Activated B cell treated with CpG ODN at 0.5 μM for 24 hours (primary cell): ENCODE results near the gene CRB1. TPM values are rescaled to one million over a fixed set of nuclear protein-coding genes. Genes with fewer than 3 reads are reported as not detected.

ENCODE experiments used
- ATAC-seq: fragments of 200-7000 bp; cut with Tn5 transposase; one replicate; pipeline ENCODE4 v1.10.0; 2021; ENCODE audit warnings: low read depth, mild to moderate bottlenecking, moderate library complexity
- CTCF ChIA-PET: fragments of 350-600 bp; sonication (Branson Sonifier 250); formaldehyde crosslinking; loops from one replicate; lab custom pipeline; 2021; ENCODE audit warnings: antibody characterized with exemption; lab: Charles Lee
- POLR2A ChIA-PET: fragments of 350-600 bp; sonication (Branson Sonifier 250); formaldehyde crosslinking; loops from one replicate; lab custom pipeline; 2021; ENCODE audit warnings: antibody characterized with exemption; lab: Charles Lee
- DNase-seq: peaks from one replicate; pipeline ENCODE4 v3.0.0; 2022
- H3K27ac Mint-ChIP-seq: one replicate; pipeline ENCODE4 v1.8.0; 2020; ENCODE audit warnings: mixed read lengths
- H3K27me3 Mint-ChIP-seq: one replicate; pipeline ENCODE4 v1.8.0; 2021; ENCODE audit warnings: mixed read lengths
- H3K36me3 Mint-ChIP-seq: one replicate; pipeline ENCODE4 v1.8.0; 2021; ENCODE audit warnings: low read depth, mixed read lengths
- H3K4me1 Mint-ChIP-seq: one replicate; pipeline ENCODE4 v1.8.0; 2021; ENCODE audit warnings: mixed read lengths
- H3K4me3 Mint-ChIP-seq: one replicate; pipeline ENCODE4 v1.8.0; 2020; ENCODE audit warnings: mild to moderate bottlenecking, mixed read lengths
- H3K9me3 Mint-ChIP-seq: one replicate; pipeline ENCODE4 v1.8.0; 2020; ENCODE audit warnings: mixed read lengths
- intact Hi-C: fragments of 100-400 bp; cut with micrococcal nuclease; formaldehyde crosslinking; loops from one replicate; pipeline ENCODE4 v1.15.1; 2024
- total RNA-seq: library from RNA; stranded (reverse); gene quantifications from 2 replicates; pipeline ENCODE4 v1.2.3, GENCODE V29; 2022
- TF ChIP-seq, protein P1 (sequence below): fragments of 200-600 bp; IDR thresholded peaks from one replicate; pipeline ENCODE4 v1.8.0; 2022; ENCODE audit warnings: antibody characterized with exemption, mild to moderate bottlenecking

The CRB1 gene
- total RNA-seq, 1 donor from 2014 or later, result not detected

DNA sequence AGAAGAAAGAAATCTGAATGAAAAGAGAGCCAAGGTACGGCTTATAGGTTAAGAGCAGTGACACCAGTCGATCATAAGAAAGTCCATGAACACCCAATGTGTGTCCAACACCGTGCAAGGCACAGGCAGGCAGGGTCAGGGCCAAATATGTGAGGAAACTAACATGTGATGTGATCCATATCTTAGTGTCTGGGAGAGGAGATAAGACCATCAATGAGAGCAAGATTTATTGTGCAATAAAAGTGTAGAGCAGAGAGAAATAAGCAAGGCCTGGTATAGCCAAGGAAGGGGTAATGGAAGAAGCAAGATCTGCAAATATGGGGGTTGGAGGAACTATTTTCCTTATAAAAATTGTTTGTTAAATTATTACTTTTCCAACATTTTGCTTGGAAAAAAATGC is 198.8 kb downstream of the CRB1 start:
- Mint-ChIP-seq H3K4me3 (no peak overlapping the region), H3K27me3 (peaks cover 4% of the 10 kb centered on the region), H3K36me3 (no peaks in the 10 kb centered on the region), H3K27ac (no peak overlapping the region), H3K9me3 (no peaks in the 10 kb centered on the region), H3K4me1 (peaks cover 3% of the 10 kb centered on the region)
- intact Hi-C loops, result no loop called here
- no peak for ATAC-seq
- DNase-seq, result no peak
- TF ChIP-seq, protein P1, sequence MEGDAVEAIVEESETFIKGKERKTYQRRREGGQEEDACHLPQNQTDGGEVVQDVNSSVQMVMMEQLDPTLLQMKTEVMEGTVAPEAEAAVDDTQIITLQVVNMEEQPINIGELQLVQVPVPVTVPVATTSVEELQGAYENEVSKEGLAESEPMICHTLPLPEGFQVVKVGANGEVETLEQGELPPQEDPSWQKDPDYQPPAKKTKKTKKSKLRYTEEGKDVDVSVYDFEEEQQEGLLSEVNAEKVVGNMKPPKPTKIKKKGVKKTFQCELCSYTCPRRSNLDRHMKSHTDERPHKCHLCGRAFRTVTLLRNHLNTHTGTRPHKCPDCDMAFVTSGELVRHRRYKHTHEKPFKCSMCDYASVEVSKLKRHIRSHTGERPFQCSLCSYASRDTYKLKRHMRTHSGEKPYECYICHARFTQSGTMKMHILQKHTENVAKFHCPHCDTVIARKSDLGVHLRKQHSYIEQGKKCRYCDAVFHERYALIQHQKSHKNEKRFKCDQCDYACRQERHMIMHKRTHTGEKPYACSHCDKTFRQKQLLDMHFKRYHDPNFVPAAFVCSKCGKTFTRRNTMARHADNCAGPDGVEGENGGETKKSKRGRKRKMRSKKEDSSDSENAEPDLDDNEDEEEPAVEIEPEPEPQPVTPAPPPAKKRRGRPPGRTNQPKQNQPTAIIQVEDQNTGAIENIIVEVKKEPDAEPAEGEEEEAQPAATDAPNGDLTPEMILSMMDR, result no peak
- ChIA-PET POLR2A (no interaction called here), CTCF (no interaction called here)

DNA sequence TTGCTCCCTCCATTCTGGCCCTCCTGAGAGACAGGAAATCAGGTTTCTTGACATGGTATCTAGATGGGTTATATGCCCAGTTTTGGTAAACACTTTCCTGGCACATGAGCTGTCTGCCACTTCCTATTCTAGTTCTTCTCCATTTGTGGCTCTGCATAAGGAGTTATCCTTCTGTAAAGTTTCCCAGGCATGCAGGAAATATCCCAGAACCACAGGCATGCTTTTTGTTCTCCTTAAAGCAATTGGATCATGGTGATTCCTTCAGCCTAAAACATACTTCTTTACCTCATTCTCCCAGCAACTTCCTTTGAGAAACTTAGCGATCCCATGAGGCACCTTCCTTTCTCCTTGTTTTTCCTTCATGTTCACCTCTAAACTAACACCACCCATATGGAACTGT is 199.8 kb downstream of the CRB1 start:
- DNase-seq (no peak), ATAC-seq (no peak)
- Mint-ChIP-seq H3K4me1 (peaks cover 3% of the 10 kb centered on the region), H3K27ac (no peak overlapping the region), H3K9me3 (no peaks in the 10 kb centered on the region), H3K4me3 (no peak overlapping the region), H3K36me3 (no peaks in the 10 kb centered on the region), H3K27me3 (peaks cover 4% of the 10 kb centered on the region)
- POLR2A ChIA-PET, result no interaction called here
- TF ChIP-seq, protein P1, result no peak
- CTCF ChIA-PET, result no interaction called here
- intact Hi-C loops, result no loop called here

DNA sequence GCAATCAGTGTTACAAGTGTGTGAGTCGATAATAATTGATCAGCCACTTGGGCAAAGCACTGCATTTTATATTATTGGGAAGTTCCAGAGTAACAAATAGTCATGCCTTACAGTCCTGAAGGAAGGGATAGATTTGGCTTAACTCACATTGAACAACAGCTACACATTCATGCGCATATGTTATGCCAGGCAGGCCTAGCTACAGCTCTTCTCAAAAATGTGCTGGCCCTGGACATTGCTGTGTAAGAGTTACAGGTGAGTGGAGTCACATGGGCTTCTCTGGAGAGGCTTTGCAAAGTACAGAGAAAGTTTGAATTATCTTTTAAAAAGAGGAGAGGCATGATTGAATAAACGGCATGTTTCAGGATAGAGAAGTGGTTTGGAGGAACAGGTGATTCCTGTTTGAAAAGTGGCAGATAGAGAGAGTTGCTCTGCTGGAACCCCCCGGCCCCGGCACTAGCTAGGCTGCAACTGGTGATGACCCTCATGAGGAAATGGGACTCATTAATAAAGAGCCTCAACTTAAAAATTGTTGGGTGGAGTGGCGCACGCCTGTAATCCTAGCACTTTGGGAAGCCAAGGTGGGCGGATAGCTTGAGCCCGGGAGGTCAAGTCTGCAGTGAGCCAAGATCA is 200.6 kb downstream of the CRB1 start:
- Mint-ChIP-seq H3K9me3 (no peaks in the 10 kb centered on the region), H3K27ac (no peak overlapping the region), H3K4me1 (peaks cover 3% of the 10 kb centered on the region), H3K36me3 (no peaks in the 10 kb centered on the region), H3K27me3 (peaks cover 4% of the 10 kb centered on the region), H3K4me3 (no peak overlapping the region)
- intact Hi-C loops, result no loop called here
- DNase-seq, result no peak
- ATAC-seq, result no peak
- POLR2A ChIA-PET, result no interaction called here
- CTCF ChIA-PET, result no interaction called here
- TF ChIP-seq, protein P1, result no peak

DNA sequence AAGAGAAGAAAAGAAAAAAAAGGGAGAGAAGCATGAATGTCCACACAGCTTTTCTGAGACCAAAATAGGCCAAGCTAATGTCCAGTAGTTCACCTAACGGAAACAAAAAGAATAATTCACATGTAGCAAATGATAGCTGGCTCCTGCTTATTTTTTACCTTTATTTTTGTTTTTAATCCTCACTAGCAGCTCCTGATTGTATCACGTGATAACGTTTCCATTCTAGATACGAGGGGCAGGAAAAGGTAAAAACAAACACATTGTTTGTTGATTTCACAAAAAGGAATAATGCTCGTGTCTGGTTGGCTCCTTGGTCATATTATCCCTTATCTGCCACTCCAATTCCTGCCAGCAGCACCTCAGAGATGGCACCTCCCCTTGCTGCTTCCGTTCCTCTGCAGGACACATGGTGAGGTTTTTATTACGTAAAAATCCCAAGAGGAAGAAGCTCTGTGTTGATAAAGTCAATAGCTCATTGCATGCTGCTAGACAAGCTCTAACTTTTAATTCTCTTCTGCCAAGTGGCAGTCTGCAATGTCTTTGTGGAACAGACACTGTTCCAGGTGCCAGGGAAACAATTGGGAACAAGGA is 201.7 kb downstream of the CRB1 start:
- H3K36me3 Mint-ChIP-seq, result no peaks in the 10 kb centered on the region
- ChIA-PET POLR2A (no interaction called here), CTCF (no interaction called here)
- H3K4me3 Mint-ChIP-seq, result no peak overlapping the region
- TF ChIP-seq, protein P1, result no peak
- DNase-seq (no peak), ATAC-seq (no peak)
- intact Hi-C loops, result no loop called here
- peaks cover 4% of the 10 kb centered on the region for H3K27me3 Mint-ChIP-seq
- no peaks in the 10 kb centered on the region for H3K9me3 Mint-ChIP-seq
- no peak overlapping the region for H3K27ac Mint-ChIP-seq
- peaks cover 3% of the 10 kb centered on the region for H3K4me1 Mint-ChIP-seq

DNA sequence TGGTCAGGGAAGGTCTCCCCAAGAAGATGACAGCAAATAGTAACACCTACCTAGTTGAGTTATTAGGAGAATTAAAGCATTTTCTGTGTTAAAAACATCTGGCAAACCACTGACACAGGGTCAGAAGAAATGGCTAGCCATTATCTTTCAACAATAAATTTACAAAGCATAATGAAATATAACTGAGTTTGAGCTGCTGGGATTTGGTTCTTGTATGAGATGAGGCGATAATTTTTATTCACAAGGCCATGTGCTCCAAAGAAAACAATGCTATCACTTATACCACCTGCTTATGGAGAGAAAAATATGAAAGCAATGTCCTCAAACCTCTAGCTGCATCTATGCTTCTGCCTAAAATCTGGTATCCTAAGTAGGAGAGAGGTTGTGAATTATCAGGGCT is 202.3 kb downstream of the CRB1 start:
- CTCF ChIA-PET, result no interaction called here
- TF ChIP-seq, protein P1, result no peak
- Mint-ChIP-seq H3K4me1 (peaks cover 3% of the 10 kb centered on the region), H3K4me3 (no peak overlapping the region), H3K27me3 (peaks cover 4% of the 10 kb centered on the region), H3K27ac (no peak overlapping the region), H3K9me3 (no peaks in the 10 kb centered on the region), H3K36me3 (no peaks in the 10 kb centered on the region)
- intact Hi-C loops, result no loop called here
- DNase-seq, result no peak
- POLR2A ChIA-PET, result no interaction called here
- ATAC-seq, result no peak
